GM19372 (cell line): ENCODE data around the gene GCN1.
"Not testable (repeated sequence)": the region's sequence is repeated elsewhere in the genome, so short reads cannot be mapped to it uniquely, and the experiment has no call there.

Source experiments
- ATAC-seq: cut with Tn5 transposase; IDR thresholded peaks from one replicate; pipeline ENCODE4 v1.9.1; 2021; ENCODE audit warnings: mild to moderate bottlenecking, low read depth, moderate library complexity; ENCODE audit not compliant: unreplicated experiment

Gene GCN1

GRCh38 chr12:120194534-120195395 is at the start of gene GCN1:
Gene GCN1, minus strand, starts transcription at chr12:120194715. Its CDS starts 18 bp downstream, at chr12:120194697.
- peak; percentile 78 for ATAC-seq

- ATAC-seq, result no peak
These were observed 48.6 kb upstream of the GCN1 start for GRCh38 chr12:120242971-120243699.

- no peak for ATAC-seq
These were observed 47.8 kb upstream of the GCN1 start for GRCh38 chr12:120242275-120242799.

- ATAC-seq, result no peak
These were observed 47.2 kb upstream of the GCN1 start for GRCh38 chr12:120241561-120242274.

GRCh38 chr12:120240495-120240833 is 45.9 kb upstream of the GCN1 start:
- ATAC-seq, result no peak

- ATAC-seq, result no peak
These were observed 45.4 kb upstream of the GCN1 start for GRCh38 chr12:120239776-120240494.

GRCh38 chr12:120238839-120239445 is 44.4 kb upstream of the GCN1 start:
- no peak for ATAC-seq

GRCh38 chr12:120238217-120238616 is 43.7 kb upstream of the GCN1 start:
- ATAC-seq, result no peak

GRCh38 chr12:120237360-120238171 is 43.1 kb upstream of the GCN1 start:
- no peak for ATAC-seq

GRCh38 chr12:120236809-120237208 is 42.3 kb upstream of the GCN1 start:
- not testable (repeated sequence) for ATAC-seq

- no peak for ATAC-seq
These were observed 41.1 kb upstream of the GCN1 start for GRCh38 chr12:120235369-120236323.

- no peak for ATAC-seq
These were observed 40.3 kb upstream of the GCN1 start for GRCh38 chr12:120234643-120235368.

GRCh38 chr12:120231316-120232011 is 36.9 kb upstream of the GCN1 start:
- ATAC-seq, result no peak

- ATAC-seq, result no peak
These were observed 36.4 kb upstream of the GCN1 start for GRCh38 chr12:120230974-120231315.

- no peak for ATAC-seq
These were observed 35.9 kb upstream of the GCN1 start for GRCh38 chr12:120230326-120230973.
